ENCODE data around the gene LYSET. TPM values are rescaled to one million over a fixed set of nuclear protein-coding genes. Genes with fewer than 3 reads are reported as not detected.
A peak's percentile ranks its signal among the peaks of the same experiment; 100 is the strongest.

Gene LYSET
- total RNA-seq, 1 donor from 2014 or later: 17.2 TPM

- no peaks in the 10 kb centered on the region for H3K27me3 ChIP-seq
- Mint-ChIP-seq H3K4me1 (peaks cover 29% of the 10 kb centered on the region), H3K36me3 (peaks cover 4% of the 10 kb centered on the region), H3K9me3 (no peaks in the 10 kb centered on the region), H3K27me3 (ENCODE audit: insufficient read depth, low read depth) (peaks cover 2% of the 10 kb centered on the region), H3K4me3 (peak within 1 kb of the TSS; percentile 88), H3K27ac (peak within 1 kb of the TSS; percentile 96)
- H3K4me1 ChIP-seq: peaks cover 11% of the 10 kb centered on the region
- no peaks in the 10 kb centered on the region for H4K20me1 ChIP-seq (ENCODE audit: low read depth)
- H3K4me2 ChIP-seq: peak within 1 kb of the TSS; percentile 87
- peak within 1 kb of the TSS; percentile 80 for H2AFZ ChIP-seq (replicated peaks)
- peaks cover 15% of the 10 kb centered on the region for H3F3A ChIP-seq (ENCODE audit: low read depth)
- H3K79me2 ChIP-seq (ENCODE audit: low read depth): peaks cover 65% of the 10 kb centered on the region
- DNase-seq (ENCODE audit: low spot score): peak; percentile 98
- peak within 1 kb of the TSS; percentile 72 for H3K4me3 ChIP-seq
- H3K9ac ChIP-seq: peak within 1 kb of the TSS; percentile 57
- TF ChIP-seq CTCF (IDR thresholded peaks at IDR 0.05) (peak; percentile 27), EZH2 (IDR thresholded peaks at IDR 0.05) (no peak)
- H3K36me3 ChIP-seq: no peaks in the 10 kb centered on the region
- H3K9me3 ChIP-seq (ENCODE audit: low read depth): no peaks in the 10 kb centered on the region
- H3K27ac ChIP-seq: peak within 1 kb of the TSS; percentile 26
These were observed 21.8 kb downstream of the LYSET start, which contains the start of the genes GON7 and UBR7 for GRCh38 chr14:93206793-93207467. Gene GON7 (minus strand): TSS chr14:93207065. CDS start chr14:93207037, 28 bp downstream. Gene UBR7 (plus strand): TSS chr14:93207256. CDS start chr14:93207292, 36 bp downstream.

GRCh38 chr14:93207468-93208308 is 22.6 kb downstream of the LYSET start:
- H2AFZ ChIP-seq (replicated peaks): peak overlapping the region; percentile 80
- peak overlapping the region; percentile 72 for H3K4me3 ChIP-seq
- DNase-seq (ENCODE audit: low spot score): peak; percentile 79
- peaks cover 11% of the 10 kb centered on the region for H3K4me1 ChIP-seq
- H3K27me3 ChIP-seq: no peaks in the 10 kb centered on the region
- no peaks in the 10 kb centered on the region for H3K36me3 ChIP-seq
- H3K27ac ChIP-seq: peak overlapping the region; percentile 26
- Mint-ChIP-seq H3K36me3 (peaks cover 5% of the 10 kb centered on the region), H3K27me3 (ENCODE audit: insufficient read depth, low read depth) (peaks cover 2% of the 10 kb centered on the region), H3K4me1 (peaks cover 29% of the 10 kb centered on the region), H3K4me3 (peak overlapping the region; percentile 88), H3K9me3 (no peaks in the 10 kb centered on the region), H3K27ac (peak overlapping the region; percentile 22)
- H4K20me1 ChIP-seq (ENCODE audit: low read depth): no peaks in the 10 kb centered on the region
- peaks cover 65% of the 10 kb centered on the region for H3K79me2 ChIP-seq (ENCODE audit: low read depth)
- H3K9me3 ChIP-seq (ENCODE audit: low read depth): no peaks in the 10 kb centered on the region
- TF ChIP-seq CTCF (IDR thresholded peaks at IDR 0.05): peak; percentile 58
- TF ChIP-seq EZH2 (IDR thresholded peaks at IDR 0.05): no peak
- H3K9ac ChIP-seq: peak overlapping the region; percentile 57
- H3K4me2 ChIP-seq: peak overlapping the region; percentile 87
- H3F3A ChIP-seq (ENCODE audit: low read depth): peaks cover 15% of the 10 kb centered on the region

GRCh38 chr14:93212432-93212831 is 27.3 kb downstream of the LYSET start:
- Mint-ChIP-seq H3K36me3 (peaks cover 17% of the 10 kb centered on the region), H3K9me3 (no peaks in the 10 kb centered on the region)
- no peaks in the 10 kb centered on the region for H3K9me3 ChIP-seq (ENCODE audit: low read depth)

More at GRCh38 chr14:93212432-93212831, 27.3 kb downstream of the LYSET start:
- DNase-seq (ENCODE audit: low spot score): no peak
- no peak overlapping the region for H3K27ac ChIP-seq
- peaks cover 30% of the 10 kb centered on the region for H3K79me2 ChIP-seq (ENCODE audit: low read depth)
- peaks cover 4% of the 10 kb centered on the region for H3F3A ChIP-seq (ENCODE audit: low read depth)
- no peak overlapping the region for H3K9ac ChIP-seq
- H3K36me3 ChIP-seq: peaks cover 11% of the 10 kb centered on the region
- H2AFZ ChIP-seq (replicated peaks): no peak overlapping the region
- H3K4me2 ChIP-seq: no peak overlapping the region
- Mint-ChIP-seq H3K4me3 (no peak overlapping the region), H3K27me3 (ENCODE audit: insufficient read depth, low read depth) (no peaks in the 10 kb centered on the region), H3K27ac (no peak overlapping the region), H3K4me1 (peaks cover 18% of the 10 kb centered on the region)
- no peaks in the 10 kb centered on the region for H3K27me3 ChIP-seq
- H4K20me1 ChIP-seq (ENCODE audit: low read depth): no peaks in the 10 kb centered on the region
- no peak for TF ChIP-seq EZH2 (IDR thresholded peaks at IDR 0.05)
- no peak for TF ChIP-seq CTCF (IDR thresholded peaks at IDR 0.05)
- TF ChIP-seq EZH2phosphoT487 (IDR thresholded peaks at IDR 0.05): no peak
- no peak overlapping the region for H3K4me3 ChIP-seq
- H3K4me1 ChIP-seq: peaks cover 11% of the 10 kb centered on the region

Data from neural progenitor cell (in vitro differentiated cells).